ENCODE data around the gene RNF141.

RNF141 gene

DNA sequence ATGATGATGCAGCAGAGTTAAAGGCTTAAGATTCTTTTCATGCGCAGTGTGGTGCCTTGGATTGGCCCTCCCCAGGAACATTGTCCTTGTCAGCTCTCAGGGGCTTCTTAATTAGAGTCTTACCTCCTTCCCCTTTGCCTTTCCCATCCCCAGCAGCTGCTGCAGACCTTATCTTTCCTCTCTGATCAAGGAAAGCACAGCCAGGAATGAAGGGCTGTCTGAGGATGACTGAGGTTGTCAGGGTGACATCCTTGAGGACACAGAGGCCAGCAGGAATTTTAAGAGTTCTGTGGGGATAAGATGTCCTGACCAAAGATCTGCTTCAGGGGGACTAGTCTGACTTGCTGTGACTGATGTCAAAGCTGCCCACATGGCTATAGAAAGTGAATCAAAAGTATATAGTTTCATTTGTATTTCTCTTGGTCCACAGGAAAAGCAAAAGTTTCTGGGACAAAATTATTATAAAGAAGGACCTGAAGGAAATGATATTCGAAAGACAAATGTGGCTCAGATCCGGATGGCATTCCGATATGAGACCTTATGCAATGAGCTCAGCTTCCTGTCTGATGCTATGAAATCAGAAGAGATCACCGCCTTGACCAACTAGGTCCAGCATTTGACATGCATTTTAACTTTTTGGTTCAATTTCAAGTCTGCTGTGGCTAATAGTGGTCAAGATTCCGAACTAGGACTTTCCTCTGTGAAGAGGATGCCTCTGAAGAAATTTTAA, 35.5 kb downstream of the RNF141 start:
- no peak for DNase-seq (ENCODE audit: low spot score in 2 of 2)
- Histone ChIP-seq H3K4me3 (no peak overlapping the region), H3K36me3 (replicated peaks) (no peaks in the 10 kb centered on the region), H3K27me3 (ENCODE audit: low read depth) (no peaks in the 10 kb centered on the region), H3K9me3 (no peaks in the 10 kb centered on the region), H3K4me1 (no peaks in the 10 kb centered on the region; the same call in 1 of the 2 replicates)
- in situ Hi-C loops (cut with MboI; ENCODE audit: low sequenced_read_pairs), result no loop called here

DNA sequence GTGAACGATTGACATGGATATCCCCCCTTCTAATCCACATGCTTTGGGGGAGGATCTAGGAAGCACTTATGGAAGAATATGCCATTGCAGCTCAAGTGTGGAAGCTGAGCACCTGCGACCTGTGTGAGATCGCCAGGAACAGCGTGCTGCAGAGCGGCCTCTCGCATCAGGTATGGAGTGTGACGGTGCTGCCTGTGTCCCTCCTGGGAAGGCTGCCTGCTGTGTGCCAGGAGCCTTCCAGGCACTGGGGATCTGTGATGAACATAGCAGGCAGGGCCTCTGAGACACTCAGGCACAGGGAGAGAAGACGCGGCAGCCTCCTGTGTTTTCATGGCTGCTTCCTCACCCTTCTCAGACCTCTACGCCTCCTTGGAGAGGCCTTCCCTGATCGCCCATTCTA, 36.5 kb downstream of the RNF141 start:
- Histone ChIP-seq H3K27me3 (ENCODE audit: low read depth) (no peaks in the 10 kb centered on the region), H3K4me3 (no peak overlapping the region), H3K36me3 (replicated peaks) (no peaks in the 10 kb centered on the region), H3K9me3 (no peaks in the 10 kb centered on the region), H3K4me1 (no peaks in the 10 kb centered on the region; the same call in 1 of the 2 replicates)
- DNase-seq (ENCODE audit: low spot score in 2 of 2), result no peak
- in situ Hi-C loops (cut with MboI; ENCODE audit: low sequenced_read_pairs), result no loop called here

DNA sequence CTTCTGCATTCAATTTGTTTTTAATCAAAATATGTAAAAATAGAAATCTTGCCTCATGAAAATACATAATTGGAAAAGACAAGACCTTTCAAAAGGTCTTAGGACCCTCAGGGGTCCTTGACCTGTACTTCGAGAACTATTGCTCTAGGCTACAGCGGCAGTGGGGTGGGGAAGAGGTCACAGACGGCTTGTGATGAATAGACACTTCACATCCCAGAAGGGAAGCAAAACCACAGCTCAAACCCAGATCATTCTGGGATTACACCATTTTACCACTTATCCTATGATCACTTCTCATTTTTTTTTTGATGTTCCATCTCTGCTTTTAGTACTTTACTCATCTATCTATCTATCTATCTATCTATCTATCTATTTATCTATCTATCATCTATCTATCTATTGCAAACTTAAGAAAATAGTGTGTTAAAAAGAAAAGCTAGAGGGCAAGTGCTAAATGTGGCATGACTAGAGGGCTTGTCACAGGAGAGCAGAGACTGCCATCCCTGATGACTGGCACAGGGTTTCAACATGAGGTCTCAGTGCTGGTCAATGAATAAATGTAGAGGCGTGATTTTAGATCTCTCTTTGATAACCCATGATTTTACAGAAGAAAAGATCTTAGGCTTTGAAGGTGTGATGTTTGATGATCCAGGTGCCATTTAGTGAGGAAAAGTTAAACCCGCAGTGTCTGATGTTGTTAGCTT, 37.1 kb downstream of the RNF141 start:
- Histone ChIP-seq H3K27me3 (ENCODE audit: low read depth) (no peaks in the 10 kb centered on the region), H3K36me3 (replicated peaks) (no peaks in the 10 kb centered on the region), H3K4me1 (no peaks in the 10 kb centered on the region; the same call in 1 of the 2 replicates), H3K9me3 (no peaks in the 10 kb centered on the region), H3K4me3 (no peak overlapping the region)
- no peak for DNase-seq (ENCODE audit: low spot score in 2 of 2)
- in situ Hi-C loops (cut with MboI; ENCODE audit: low sequenced_read_pairs), result no loop called here

DNA sequence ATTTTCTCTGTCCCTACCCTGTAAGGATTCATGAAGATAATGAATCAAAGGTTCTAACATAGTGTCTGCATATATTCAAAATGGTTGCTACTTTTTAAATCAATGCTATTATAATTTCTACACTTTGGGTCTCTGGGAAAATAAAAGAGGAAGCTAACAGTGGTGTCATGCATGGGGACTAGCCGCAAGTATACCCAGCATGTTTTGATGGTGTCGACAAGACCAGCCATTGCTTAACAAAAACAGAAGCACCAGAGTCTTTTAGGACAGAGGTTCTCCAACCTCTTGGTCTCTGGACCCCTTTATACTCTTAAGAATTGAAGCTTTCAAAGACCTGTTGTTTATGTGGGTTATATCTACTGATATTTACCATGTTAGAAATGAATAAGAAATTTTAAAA, 37.8 kb downstream of the RNF141 start:
- H3K4me3 ChIP-seq, result no peak overlapping the region
- H3K9me3 ChIP-seq, result no peaks in the 10 kb centered on the region
- no peaks in the 10 kb centered on the region for H3K36me3 ChIP-seq (replicated peaks)
- no peaks in the 10 kb centered on the region for H3K27me3 ChIP-seq (ENCODE audit: low read depth)
- H3K4me1 ChIP-seq, result no peaks in the 10 kb centered on the region; the same call in 1 of the 2 replicates
- in situ Hi-C loops (cut with MboI; ENCODE audit: low sequenced_read_pairs), result no loop called here
- DNase-seq (ENCODE audit: low spot score in 2 of 2), result no peak

DNA sequence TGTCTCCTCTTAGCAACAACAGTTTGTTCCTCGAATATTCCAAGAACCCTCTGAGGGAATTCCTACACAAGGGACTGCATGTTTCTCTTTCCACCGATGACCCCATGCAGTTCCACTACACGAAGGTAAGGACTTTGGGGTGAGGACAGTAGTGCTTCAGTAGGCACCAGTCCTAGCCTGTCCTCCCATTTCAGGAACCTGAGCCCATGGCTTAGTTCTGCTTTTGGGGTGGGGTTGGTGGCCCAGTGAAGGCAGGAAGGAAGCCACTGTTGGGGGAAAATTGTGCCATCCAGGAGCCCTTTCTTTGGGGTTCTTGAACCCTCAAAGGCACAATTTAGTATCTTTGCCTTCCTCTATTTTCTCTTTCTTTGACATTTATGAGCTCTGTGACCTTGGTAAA, 38.2 kb downstream of the RNF141 start:
- H3K36me3 ChIP-seq (replicated peaks), result no peaks in the 10 kb centered on the region
- DNase-seq (ENCODE audit: low spot score in 2 of 2), result no peak

DNA sequence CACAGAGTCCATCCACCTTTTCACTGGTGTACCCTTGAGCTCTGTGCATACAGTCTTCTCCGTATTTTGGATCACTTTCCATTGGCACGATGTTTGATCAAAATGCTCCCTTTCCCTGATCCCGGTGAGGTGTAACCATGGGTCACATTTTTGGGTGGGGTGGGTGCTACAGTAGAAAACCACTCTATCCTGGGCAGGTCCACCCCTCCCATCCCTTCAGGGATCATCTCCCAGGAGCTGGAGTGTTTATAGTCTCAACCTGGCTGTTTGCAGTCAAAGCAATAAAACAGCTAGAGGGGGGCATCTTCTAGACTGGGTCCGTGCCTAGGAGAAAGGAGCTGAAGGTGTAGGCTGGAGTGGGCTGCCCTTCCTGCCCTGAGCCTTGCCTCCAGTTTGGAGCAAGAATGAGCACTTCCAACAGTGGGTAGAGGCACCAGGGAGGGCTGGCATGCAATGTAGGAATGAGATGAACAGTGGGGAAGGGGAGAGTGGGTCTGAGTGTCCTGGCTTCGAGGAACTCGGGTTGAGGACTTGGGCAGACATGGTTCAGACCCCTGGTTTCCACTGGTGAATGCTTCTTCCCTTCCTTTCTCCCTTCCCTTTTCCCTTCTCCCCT, 38.8 kb downstream of the RNF141 start:
- Histone ChIP-seq H3K4me1 (no peaks in the 10 kb centered on the region; the same call in 1 of the 2 replicates), H3K4me3 (no peak overlapping the region), H3K36me3 (replicated peaks) (no peaks in the 10 kb centered on the region), H3K27me3 (ENCODE audit: low read depth) (no peaks in the 10 kb centered on the region), H3K9me3 (no peaks in the 10 kb centered on the region)
- no peak for DNase-seq (ENCODE audit: low spot score in 2 of 2)
- in situ Hi-C loops (cut with MboI; ENCODE audit: low sequenced_read_pairs), result no loop called here

More for the DNA sequence above, 38.2 kb downstream of the RNF141 start:
- H3K27me3 ChIP-seq (ENCODE audit: low read depth), result no peaks in the 10 kb centered on the region
- H3K9me3 ChIP-seq, result no peaks in the 10 kb centered on the region
- H3K4me3 ChIP-seq, result no peak overlapping the region
- in situ Hi-C loops (cut with MboI; ENCODE audit: low sequenced_read_pairs), result no loop called here
- H3K4me1 ChIP-seq, result no peaks in the 10 kb centered on the region; the same call in 1 of the 2 replicates

DNA sequence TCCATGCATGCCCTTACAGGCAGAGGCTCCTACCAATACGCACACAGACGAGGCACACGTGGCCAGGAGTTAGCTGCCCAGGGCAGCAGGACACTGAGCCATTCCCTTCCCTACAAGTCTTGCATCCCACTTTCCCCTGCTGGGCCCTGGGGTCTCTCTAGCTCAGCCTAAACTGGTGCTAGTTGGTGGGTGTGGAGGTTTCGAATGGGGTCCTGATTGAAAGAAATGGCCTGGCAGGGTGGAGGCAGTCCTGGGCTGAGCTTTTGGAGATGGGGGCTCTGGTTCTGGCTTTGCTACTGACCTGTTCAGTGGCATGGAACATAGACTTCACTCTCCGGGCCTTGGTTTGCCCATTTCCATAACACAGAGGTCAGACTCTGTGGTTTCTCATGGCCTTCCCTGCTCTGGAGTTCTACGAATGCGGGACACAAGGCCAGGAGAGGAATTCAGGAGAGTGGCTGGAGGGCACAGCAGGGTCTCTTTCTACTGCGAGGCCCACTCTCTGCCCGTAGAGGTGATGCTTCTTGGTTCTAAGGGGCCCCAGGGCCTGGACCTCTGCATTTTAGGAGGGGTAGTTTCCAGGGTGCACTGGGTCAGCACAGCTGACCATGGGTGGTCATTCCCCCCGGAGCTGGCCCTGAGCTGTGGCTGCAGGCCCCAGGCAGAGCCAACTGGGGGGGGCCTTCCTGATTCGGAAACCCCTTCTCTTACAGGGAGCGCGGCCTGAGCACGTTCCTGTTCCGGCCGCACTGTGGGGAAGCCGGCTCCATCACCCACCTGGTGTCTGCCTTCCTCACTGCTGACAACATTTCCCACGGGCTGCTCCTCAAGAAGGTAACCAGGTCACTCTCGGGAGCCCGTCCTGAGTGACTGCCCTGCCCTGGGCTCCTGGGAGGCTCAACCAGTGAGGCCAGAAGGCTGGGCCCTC, 40.0 kb downstream of the RNF141 start:
- H3K4me3 ChIP-seq, result no peak overlapping the region
- no peak for DNase-seq (ENCODE audit: low spot score in 2 of 2)
- H3K4me1 ChIP-seq, result no peaks in the 10 kb centered on the region
- H3K27me3 ChIP-seq (ENCODE audit: low read depth), result no peaks in the 10 kb centered on the region
- in situ Hi-C loops (cut with MboI; ENCODE audit: low sequenced_read_pairs), result no loop called here
- no peaks in the 10 kb centered on the region for H3K9me3 ChIP-seq
- no peaks in the 10 kb centered on the region for H3K36me3 ChIP-seq (replicated peaks)

DNA sequence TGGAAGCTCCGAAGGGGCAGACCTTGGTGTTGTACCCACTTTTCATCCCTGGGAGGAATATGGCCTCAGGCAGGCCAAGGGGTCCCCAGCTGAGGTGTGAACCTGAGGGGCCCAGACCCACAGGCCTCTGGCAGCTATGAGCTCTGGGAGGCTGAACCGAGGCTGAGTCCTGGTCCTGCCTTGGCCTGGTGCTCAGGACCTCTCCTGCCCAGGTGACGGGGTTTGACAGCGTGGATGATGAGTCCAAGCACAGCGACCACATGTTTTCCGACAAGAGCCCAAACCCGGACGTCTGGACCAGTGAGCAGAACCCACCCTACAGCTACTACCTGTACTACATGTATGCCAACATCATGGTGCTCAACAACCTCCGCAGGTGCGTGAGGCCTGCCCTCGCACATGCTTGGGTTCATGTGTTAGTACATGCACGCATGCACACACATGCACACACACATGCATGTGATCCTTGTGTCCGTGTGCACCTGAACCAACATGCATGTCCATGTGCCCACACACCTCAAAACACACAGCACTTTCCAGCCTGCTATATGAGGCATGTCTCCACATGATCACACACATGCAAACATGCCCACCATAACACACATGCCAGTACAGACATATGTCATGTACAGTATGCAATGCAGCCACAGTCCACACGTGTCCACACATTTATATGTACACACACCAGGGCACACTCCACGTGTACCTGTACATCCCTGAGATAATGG, 40.9 kb downstream of the RNF141 start:
- H3K36me3 ChIP-seq (replicated peaks), result no peaks in the 10 kb centered on the region

DNA sequence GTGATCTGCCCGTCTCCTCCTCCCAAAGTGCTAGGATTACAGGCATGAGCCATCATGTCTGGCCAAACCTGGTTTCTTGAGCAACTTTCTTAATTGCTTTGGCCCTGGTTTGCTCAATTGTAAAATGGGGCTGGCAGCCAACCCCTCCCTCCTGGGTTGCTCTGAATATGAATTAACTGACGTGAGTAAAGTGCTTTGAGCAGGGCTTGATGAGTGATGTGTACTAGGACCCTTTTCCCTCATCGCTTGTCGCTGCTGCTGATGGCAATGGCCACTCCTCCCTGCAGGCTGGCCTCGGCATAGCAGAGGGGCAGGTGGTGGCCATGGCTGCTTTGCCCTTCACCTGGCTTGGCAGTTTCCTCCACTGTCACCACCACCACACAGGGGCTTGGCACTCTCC, 41.5 kb downstream of the RNF141 start:
- no peaks in the 10 kb centered on the region for H3K36me3 ChIP-seq (replicated peaks)
- no peaks in the 10 kb centered on the region for H3K27me3 ChIP-seq (ENCODE audit: low read depth)
- H3K4me3 ChIP-seq, result no peak overlapping the region
- no peaks in the 10 kb centered on the region for H3K9me3 ChIP-seq
- no peaks in the 10 kb centered on the region for H3K4me1 ChIP-seq
- no peak for DNase-seq (ENCODE audit: low spot score in 2 of 2)
- in situ Hi-C loops (cut with MboI; ENCODE audit: low sequenced_read_pairs), result no loop called here

More for the DNA sequence above, 40.9 kb downstream of the RNF141 start:
- H3K4me1 ChIP-seq, result no peaks in the 10 kb centered on the region
- no peak overlapping the region for H3K4me3 ChIP-seq
- in situ Hi-C loops (cut with MboI; ENCODE audit: low sequenced_read_pairs), result no loop called here
- no peaks in the 10 kb centered on the region for H3K9me3 ChIP-seq
- no peak for DNase-seq (ENCODE audit: low spot score in 2 of 2)
- H3K27me3 ChIP-seq (ENCODE audit: low read depth), result no peaks in the 10 kb centered on the region

DNA sequence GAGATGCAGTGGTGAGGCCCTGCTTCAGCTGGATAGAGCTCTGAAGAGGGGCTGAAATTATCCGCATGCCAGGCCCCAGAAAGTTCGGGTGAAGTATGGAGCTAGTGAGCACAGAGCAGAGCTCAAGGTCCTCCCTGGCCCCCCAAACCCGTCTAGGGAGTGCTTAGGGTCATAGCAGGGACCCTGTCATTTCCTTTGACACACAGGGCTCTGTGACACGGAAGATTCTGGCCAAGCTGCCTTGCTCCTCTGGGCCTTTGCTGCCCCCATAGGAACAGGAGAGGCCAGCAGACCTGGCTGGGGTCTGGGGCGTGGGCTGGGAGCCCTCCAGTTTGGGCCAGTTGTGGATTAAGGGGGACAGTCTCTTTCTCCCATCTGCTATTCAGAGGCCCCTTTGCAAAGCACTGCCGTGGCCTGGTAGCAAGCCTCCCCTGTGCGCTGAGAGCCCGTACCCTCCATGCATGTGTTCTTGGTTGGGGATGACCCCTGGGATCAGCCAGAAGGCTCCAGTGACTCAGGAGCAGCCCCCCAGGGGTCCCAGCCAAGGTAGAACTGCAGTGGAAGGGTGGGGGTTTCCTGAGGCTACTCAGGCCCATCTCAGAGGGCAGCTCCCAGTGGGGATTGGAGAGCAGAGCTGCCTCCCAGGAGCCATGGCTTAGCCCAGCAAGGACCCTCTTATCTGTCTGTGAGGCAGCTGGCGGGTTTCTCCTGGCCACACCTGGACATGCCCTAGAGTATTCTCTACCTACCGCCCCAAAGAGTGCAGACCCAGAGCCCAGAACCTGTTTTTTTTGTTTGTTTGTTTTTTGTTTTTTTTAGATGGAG, 42.3 kb downstream of the RNF141 start:
- no peak for DNase-seq (ENCODE audit: low spot score in 2 of 2)
- H3K27me3 ChIP-seq (ENCODE audit: low read depth), result no peaks in the 10 kb centered on the region
- in situ Hi-C loops (cut with MboI; ENCODE audit: low sequenced_read_pairs), result no loop called here
- H3K4me3 ChIP-seq, result no peak overlapping the region
- H3K36me3 ChIP-seq (replicated peaks), result no peaks in the 10 kb centered on the region
- H3K9me3 ChIP-seq, result no peaks in the 10 kb centered on the region
- H3K4me1 ChIP-seq, result no peaks in the 10 kb centered on the region

DNA sequence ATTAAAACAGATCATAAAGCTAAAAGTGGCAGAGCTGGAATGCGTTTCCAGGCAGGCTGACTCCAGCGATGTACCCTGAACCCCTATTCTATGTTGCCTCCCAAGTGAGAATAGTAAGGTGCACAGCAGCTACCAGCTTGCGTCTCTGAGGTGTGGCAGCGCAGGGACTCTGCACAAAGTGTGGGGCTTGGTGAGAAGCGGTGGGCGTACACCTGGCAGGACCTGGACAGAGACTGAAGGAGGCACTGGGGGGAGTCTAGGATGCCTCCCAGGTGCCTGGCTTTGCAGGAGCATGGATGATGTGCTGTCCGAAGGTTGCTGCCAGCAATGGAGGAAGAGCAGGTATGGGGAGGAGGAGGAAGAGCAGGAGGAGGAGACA, 43.0 kb downstream of the RNF141 start:
- H3K27me3 ChIP-seq (ENCODE audit: low read depth), result no peaks in the 10 kb centered on the region
- H3K9me3 ChIP-seq, result no peaks in the 10 kb centered on the region
- H3K4me3 ChIP-seq, result no peak overlapping the region
- H3K4me1 ChIP-seq, result no peaks in the 10 kb centered on the region
- no peaks in the 10 kb centered on the region for H3K36me3 ChIP-seq (replicated peaks)
- in situ Hi-C loops (cut with MboI; ENCODE audit: low sequenced_read_pairs), result no loop called here
- no peak for DNase-seq (ENCODE audit: low spot score in 2 of 2)

DNA sequence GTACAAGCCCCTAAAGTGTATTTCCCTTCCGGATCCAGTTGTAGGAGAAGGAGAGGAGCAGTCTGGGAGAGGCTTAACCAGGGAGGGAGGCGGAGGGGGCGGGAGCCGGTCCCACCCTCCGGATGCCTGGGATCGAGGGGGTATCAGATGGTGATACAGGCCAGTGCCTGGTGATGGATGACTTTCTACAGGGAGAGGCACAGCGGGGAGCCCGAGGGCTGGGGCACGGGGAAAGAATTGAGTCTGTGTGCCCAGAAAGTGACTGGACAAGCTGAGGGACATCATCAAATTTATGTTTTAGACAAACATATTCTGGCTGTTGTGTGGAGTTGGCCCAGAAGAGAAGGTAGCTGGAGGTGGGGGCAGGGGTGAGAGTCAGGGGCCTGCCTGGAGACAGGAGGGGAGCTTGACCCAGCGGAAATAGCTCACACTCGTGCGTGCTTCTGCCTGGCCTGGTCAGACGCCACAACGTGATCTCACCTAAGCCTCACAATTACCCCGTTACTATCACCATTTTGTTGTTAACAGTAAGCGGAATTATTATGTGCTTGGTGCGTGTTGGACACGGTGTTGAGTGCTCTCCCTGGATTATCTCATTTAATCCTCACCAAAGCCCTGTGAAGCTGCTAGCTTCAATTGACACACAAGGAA, 43.5 kb downstream of the RNF141 start:
- Histone ChIP-seq H3K4me3 (no peak overlapping the region), H3K4me1 (no peaks in the 10 kb centered on the region), H3K9me3 (no peaks in the 10 kb centered on the region), H3K36me3 (replicated peaks) (no peaks in the 10 kb centered on the region), H3K27me3 (ENCODE audit: low read depth) (no peaks in the 10 kb centered on the region)
- no peak for DNase-seq (ENCODE audit: low spot score in 2 of 2)
- in situ Hi-C loops (cut with MboI; ENCODE audit: low sequenced_read_pairs), result no loop called here

Measured in HAP-1 (cell line).